ENCODE results near the gene STAT3. TPM values are rescaled to one million over a fixed set of nuclear protein-coding genes. Genes with fewer than 3 reads are reported as not detected.
A peak's percentile ranks its signal among the peaks of the same experiment; 100 is the strongest.

The STAT3 gene
- total and polyA plus RNA-seq, 2 of the 13 experiments (the other 11 are each of a cell fraction or from before 2014, with no cell fraction given), result 61.8 to 62.4 TPM

- no peak overlapping the region for H3K9ac ChIP-seq (ENCODE audit: insufficient read depth, low read depth, low read length)
- ChIA-PET POLR2A (no interaction called here), CTCF (ENCODE audit: low intra/inter-chr PET ratio, low total read pairs) (no interaction called here)
- no TSS peak for BruUV-seq (replicated peaks)
- H3K4me1 ChIP-seq (ENCODE audit: insufficient read depth, low read length), result peaks cover 74% of the 10 kb centered on the region
- H3K36me3 ChIP-seq (replicated peaks in 1 of 2; ENCODE audit: control insufficient read depth in 1 of 2, insufficient read depth in 2 of 2, low read length in 2 of 2), result no peaks in the 10 kb centered on the region
- H3K79me2 ChIP-seq (ENCODE audit: insufficient read depth, low read length), result no peaks in the 10 kb centered on the region
- no peaks in the 10 kb centered on the region for H4K20me1 ChIP-seq (ENCODE audit: insufficient read depth, low read length)
- no peak for DNase-seq (ENCODE audit: low spot score)
- no peak for ATAC-seq
- in situ Hi-C loops (cut with HindIII; ENCODE audit: extremely low pct_ligation_motif_present, low pct_unique_long_range_greater_than_20kb) (no loop called here), intact Hi-C loops (cut with micrococcal nuclease; ENCODE audit: unreplicated experiment) (loop anchor here (2.0 to 10.0 kb wide), 2 partner anchors 29 to 55 kb away; partner anchors contain the start of gene ATP6V0A1)
- TF ChIP-seq ZEB1 (IDR thresholded peaks at IDR 0.05; ENCODE audit: insufficient replicate concordance, low read depth), result peak; percentile 39
- no peak for TF ChIP-seq SNAPC4 (CRISPR knock-in tag; IDR thresholded peaks at IDR 0.05)
- H3K4me2 ChIP-seq (ENCODE audit: low read depth, low read length), result peak overlapping the region; percentile 35
- H3K27ac ChIP-seq (ENCODE audit: extremely low read length, insufficient read depth, low read length), result no peak overlapping the region
- no peak for FAIRE-seq
- no peak overlapping the region for H3K4me3 ChIP-seq (replicated peaks in 1 of 3; ENCODE audit: insufficient read depth in 1 of 3, low read depth in 2 of 3, low read length in 3 of 3)
- no peaks in the 10 kb centered on the region for H3K27me3 ChIP-seq (ENCODE audit: control insufficient read depth in 1 of 2, insufficient read depth in 2 of 2, low read length in 2 of 2)
- 22% methylated on average over 3 of the region's 3 CpGs for WGBS (ENCODE audit: low lambda C conversion rate)
- no peaks in the 10 kb centered on the region for H3K9me3 ChIP-seq (ENCODE audit: low read length)
- no peak overlapping the region for H2AFZ ChIP-seq (ENCODE audit: low read length)
Measured at GRCh38 chr17:42429726-42430447, 41.6 kb upstream of the STAT3 start.
